ENCODE measurements around the gene PEPD.

The PEPD gene

GRCh38 chr19:33412601-33413425 is 108.8 kb downstream of the PEPD start:
- in situ Hi-C loops (cut with MboI; ENCODE audit: low sequenced_read_pairs): loop anchor here (25.0 kb wide), 1 partner anchor 276 kb away; the partner anchor contains the start of gene WDR88

- in situ Hi-C loops (cut with MboI; ENCODE audit: low sequenced_read_pairs): loop anchor here (25.0 kb wide), 1 partner anchor 274 kb away; the partner anchor contains the start of gene WDR88
Measured at GRCh38 chr19:33411621-33412180, 109.9 kb downstream of the PEPD start.

DNA sequence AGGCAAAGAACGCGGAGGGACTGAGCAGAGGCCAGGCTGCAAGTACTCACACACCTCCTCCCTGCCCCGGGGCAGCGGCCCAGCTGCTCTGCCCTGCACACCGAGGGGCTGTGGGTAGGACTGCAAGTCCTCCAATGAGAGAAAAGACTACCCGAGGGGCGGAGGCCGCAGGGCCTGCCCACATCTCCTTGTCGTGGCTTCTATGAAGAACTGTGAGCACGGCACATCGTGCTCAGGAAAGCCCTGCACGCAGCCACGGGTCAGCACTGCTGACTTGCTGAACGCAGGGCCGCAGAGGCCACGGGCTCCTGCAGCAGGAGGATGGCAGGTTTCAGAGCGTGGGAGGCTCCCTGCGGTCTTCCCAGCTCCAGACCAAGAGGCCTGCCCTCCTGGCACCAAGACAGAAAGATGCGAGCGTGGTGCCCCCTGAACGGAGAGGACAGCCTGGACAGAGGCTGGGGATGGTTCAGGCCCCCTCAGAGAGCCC is 110.6 kb downstream of the PEPD start:
- in situ Hi-C loops (cut with MboI; ENCODE audit: low sequenced_read_pairs): loop anchor here (25.0 kb wide), 1 partner anchor 274 kb away; the partner anchor contains the start of gene WDR88

GRCh38 chr19:33409906-33410685 is 111.5 kb downstream of the PEPD start:
- in situ Hi-C loops (cut with MboI; ENCODE audit: low sequenced_read_pairs): loop anchor here (10.0 to 25.0 kb wide), 3 partner anchors 105 to 273 kb away; partner anchors contain the start of genes CEBPA and WDR88

DNA sequence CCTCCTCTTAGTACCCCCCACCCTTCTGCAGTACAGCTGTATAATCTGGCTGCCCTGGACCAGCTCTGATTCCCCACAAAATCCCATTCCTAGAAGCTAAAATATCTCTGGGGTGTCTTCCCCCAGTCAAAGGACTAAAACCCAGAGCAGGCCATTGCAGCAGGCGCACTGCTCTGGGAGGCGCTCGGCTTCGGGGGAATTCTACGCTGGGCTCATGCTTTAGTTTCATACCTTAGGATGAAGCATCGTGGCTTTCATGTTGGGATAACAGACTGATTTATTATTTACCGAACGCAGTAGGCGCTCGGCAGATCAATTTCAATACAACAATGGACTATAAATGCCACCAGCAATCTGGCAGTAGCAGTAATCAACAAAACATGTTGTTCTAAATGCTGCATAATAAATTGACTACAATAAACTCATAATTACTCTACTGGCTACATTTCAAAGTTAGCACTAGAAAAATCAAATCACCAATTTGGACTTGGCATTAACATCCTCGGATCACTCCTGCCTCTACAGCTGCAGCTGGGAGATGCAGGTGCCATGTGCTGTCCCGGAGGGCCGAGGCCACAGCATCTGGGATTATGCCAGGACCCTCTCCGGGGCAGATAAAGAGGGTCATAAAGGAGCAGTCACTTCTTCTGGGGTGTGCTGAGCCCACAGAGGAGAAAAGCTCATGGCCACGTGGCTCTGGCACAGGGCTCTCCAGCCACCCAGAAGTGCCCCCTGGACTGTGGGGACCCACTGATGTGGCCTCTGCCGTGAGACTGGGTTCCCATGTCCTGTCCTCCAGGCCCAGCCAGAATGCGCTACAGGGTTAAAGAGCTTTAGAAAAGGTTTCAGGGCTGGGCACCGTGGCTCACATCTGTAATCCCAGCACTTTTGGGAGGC is 112.8 kb downstream of the PEPD start:
- in situ Hi-C loops (cut with MboI; ENCODE audit: low sequenced_read_pairs): loop anchor here (10.0 to 25.0 kb wide), 3 partner anchors 104 to 271 kb away; partner anchors contain the start of genes CEBPA and WDR88

- in situ Hi-C loops (cut with MboI; ENCODE audit: low sequenced_read_pairs): loop anchor here (10.0 to 25.0 kb wide), 3 partner anchors 103 to 271 kb away; partner anchors contain the start of genes CEBPA and WDR88
Measured at GRCh38 chr19:33408116-33408515, 113.5 kb downstream of the PEPD start.

- in situ Hi-C loops (cut with MboI; ENCODE audit: low sequenced_read_pairs): loop anchor here (10.0 to 25.0 kb wide), 3 partner anchors 103 to 270 kb away; partner anchors contain the start of genes CEBPA and WDR88
Measured at GRCh38 chr19:33407716-33408115, 113.9 kb downstream of the PEPD start.

GRCh38 chr19:33407140-33407551 is 114.4 kb downstream of the PEPD start:
- in situ Hi-C loops (cut with MboI; ENCODE audit: low sequenced_read_pairs): loop anchor here (10.0 to 25.0 kb wide), 3 partner anchors 102 to 270 kb away; partner anchors contain the start of genes CEBPA and WDR88

DNA sequence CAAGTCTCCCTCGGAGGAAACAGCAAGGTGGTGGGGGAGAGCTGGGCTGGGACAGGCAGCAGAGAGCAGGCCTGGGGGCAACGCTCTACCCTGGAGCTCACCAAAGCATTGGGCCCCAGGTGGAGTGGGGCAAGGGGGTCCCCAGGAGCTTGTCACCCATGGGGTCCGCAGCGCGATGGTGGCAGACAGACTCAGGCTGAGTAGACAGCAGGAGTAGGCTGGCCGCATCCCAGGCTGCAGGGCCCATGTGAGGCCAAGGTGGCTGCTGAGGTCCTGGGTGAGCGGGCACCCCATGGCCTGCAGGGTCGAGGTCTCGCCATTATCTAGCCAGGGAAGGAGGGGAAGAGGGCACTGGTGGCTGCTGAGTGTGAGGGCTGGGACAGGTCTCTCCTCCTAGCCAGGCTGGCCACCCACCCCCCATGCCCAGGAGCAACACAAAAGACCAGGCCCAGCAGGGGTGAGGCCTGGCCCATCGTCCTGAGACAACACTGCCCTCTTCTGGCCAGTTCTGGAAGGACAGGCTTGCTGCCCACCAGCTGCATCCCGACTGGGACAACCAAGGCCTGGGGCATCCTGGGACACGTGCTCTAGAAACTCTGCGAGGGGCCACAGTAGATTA is 115.0 kb downstream of the PEPD start:
- in situ Hi-C loops (cut with MboI; ENCODE audit: low sequenced_read_pairs): loop anchor here (10.0 to 25.0 kb wide), 3 partner anchors 102 to 269 kb away; partner anchors contain the start of genes CEBPA and WDR88

- in situ Hi-C loops (cut with MboI; ENCODE audit: low sequenced_read_pairs): loop anchor here (10.0 to 25.0 kb wide), 3 partner anchors 101 to 269 kb away; partner anchors contain the start of genes CEBPA and WDR88
Measured at GRCh38 chr19:33405553-33406461, 115.8 kb downstream of the PEPD start.

DNA sequence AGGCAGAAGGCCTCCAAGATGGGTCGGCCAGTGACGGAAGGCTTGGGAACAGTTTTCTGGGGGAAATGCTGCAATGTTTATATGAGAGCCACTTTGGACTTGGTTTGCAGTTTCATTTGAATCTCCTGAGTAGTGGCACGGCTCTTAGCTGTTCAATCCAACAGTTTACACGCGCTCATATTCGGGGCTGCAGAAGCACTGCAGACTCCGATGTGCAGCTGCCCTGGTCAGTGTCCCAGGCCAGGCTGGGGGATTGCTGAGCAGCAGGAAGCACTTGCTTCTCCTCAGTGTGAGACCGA is 116.4 kb downstream of the PEPD start:
- in situ Hi-C loops (cut with MboI; ENCODE audit: low sequenced_read_pairs): loop anchor here (10.0 to 25.0 kb wide), 3 partner anchors 100 to 268 kb away; partner anchors contain the start of genes CEBPA and WDR88

- in situ Hi-C loops (cut with MboI; ENCODE audit: low sequenced_read_pairs): loop anchor here (10.0 to 25.0 kb wide), 3 partner anchors 100 to 267 kb away; partner anchors contain the start of genes CEBPA and WDR88
Measured at GRCh38 chr19:33404506-33405253, 116.9 kb downstream of the PEPD start.

DNA sequence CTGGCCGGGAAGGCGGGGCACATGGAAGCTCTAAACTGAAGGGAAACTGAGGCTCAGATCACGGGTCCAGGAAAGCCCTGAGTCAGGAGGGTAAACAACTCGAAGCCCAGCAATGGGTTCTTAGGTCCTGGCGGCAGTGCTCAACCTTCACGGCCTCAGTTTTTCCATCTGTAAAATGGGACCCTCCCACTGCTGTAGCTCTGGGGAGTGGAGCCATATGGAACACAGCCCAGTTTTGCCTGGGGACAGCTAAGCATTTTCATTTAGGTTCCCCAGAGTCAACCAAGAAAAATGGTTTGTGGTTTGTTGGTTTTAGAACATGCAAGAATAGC is 117.7 kb downstream of the PEPD start:
- in situ Hi-C loops (cut with MboI; ENCODE audit: low sequenced_read_pairs): loop anchor here (10.0 to 25.0 kb wide), 3 partner anchors 99 to 267 kb away; partner anchors contain the start of genes CEBPA and WDR88

DNA sequence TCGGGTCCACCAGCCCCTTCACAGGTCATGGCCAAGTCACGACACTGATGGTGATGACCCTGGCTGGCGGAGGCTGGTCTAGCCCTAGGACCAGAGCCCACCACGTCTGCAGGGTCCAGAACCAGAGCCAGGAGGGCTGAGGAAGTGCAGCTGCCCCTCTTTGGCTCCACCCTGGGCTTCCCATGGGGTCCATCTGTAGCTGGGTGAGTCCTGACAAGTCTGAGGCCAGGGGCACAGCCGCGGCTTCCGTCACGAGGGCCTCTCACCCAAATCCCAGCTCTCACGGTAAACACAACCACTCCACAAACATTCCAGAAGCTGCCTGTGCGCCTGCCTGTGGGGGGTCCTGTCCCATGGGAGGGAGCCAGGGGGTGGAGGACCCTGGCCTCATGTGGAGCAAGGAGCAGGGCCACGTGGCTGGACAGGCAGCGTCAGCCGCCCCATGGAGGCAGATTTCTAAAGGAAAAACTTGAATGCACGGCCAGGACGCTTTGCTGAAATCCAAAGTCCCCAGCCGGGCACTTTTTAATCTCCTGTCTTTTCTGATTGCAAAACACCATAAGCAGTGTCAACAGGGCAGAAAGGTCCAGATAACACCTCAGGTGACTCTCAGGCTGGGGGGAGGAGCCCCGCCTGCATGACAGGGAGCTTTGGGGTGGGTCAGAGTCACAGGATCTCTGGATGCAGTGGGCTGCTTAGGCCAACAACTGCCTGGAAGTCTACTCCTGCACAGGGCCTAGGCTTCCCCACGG is 118.2 kb downstream of the PEPD start:
- in situ Hi-C loops (cut with MboI; ENCODE audit: low sequenced_read_pairs): loop anchor here (10.0 to 25.0 kb wide), 3 partner anchors 99 to 266 kb away; partner anchors contain the start of genes CEBPA and WDR88

DNA sequence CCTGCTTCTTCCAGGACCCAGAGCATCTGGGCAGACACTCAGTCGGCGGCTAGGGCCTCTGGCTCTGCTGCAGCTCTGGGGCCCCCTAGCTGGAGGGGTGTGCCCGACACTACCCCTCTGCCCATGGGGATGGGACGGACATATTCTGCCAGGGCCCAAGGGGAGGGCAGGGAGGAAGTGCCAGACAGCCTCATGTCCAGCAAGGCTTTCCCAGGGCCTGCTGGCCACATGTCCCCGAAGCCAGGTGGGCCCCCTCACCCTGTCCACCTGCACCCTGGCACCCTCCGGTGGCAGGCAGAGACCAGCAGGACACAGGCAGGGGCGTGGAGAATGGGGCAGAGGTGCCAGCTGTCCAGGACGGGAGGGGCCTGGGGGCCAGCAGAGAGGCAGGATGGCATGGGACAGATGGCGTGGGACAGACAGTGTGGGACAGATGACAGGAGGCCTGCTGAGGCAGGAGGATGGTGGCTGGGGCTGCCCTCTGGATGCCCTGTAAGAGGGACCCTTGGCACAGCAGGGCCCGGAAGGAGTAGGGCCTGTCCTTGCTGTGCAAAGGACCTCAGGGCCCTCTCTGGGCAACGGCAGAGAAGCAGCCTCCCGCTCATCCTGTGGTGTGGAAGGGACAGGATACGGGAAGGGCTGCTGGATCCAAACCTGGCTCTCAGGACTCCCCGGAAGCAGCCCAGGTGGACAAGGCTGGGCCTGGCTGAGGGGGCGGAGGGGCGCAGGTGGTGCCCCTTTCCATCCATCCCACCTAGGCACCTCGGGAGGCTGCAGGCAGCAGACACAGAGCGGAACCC is 119.0 kb downstream of the PEPD start:
- in situ Hi-C loops (cut with MboI; ENCODE audit: low sequenced_read_pairs): loop anchor here (10.0 to 25.0 kb wide), 3 partner anchors 98 to 265 kb away; partner anchors contain the start of genes CEBPA and WDR88

Measured in HL-60/S4 treated with phorbol 12-myristate 13-acetate at 8.2 ng/mL for 4 days and 3 days (cell line).